ENCODE data around the gene PITX1. TPM values are rescaled to one million over a fixed set of nuclear protein-coding genes. Genes with fewer than 3 reads are reported as not detected.
A peak's percentile ranks its signal among the peaks of the same experiment; 100 is the strongest.

The PITX1 gene
- total and polyA plus RNA-seq, 11 donors: 0.03 to 0.39 TPM; not detected in 9

GRCh38 chr5:135008556-135008955 is 25.5 kb downstream of the PITX1 start:
- intact Hi-C loops (cut with DNase I): no loop called here
- TF ChIP-seq POLR2A (IDR thresholded peaks at IDR 0.05) (no peak), CTCF (IDR thresholded peaks at IDR 0.05) (no peak)
- H3K4me1 ChIP-seq: peaks cover 0 to 9% (median 0%) of the 10 kb centered on the region in 12 donors
- 91 to 95% (median 92%) methylated on average over 8 of the region's 8 CpGs for WGBS, 4 donors
- peak in 1 of 5 donors; percentile 6 for DNase-seq
- no peaks in the 10 kb centered on the region for H3K27me3 ChIP-seq
- no peak for ATAC-seq
- no peak overlapping the region for H3K4me3 ChIP-seq
- H3K27ac ChIP-seq: no peak overlapping the region
- H3K9me3 ChIP-seq: no peaks in the 10 kb centered on the region
- no peaks in the 10 kb centered on the region for H3K36me3 ChIP-seq

GRCh38 chr5:135007749-135008363 is 26.2 kb downstream of the PITX1 start:
- H3K27ac ChIP-seq: no peak overlapping the region
- no peak overlapping the region for H3K4me3 ChIP-seq
- H3K27me3 ChIP-seq: no peaks in the 10 kb centered on the region
- H3K4me1 ChIP-seq: peaks cover 0 to 2% (median 0%) of the 10 kb centered on the region in 12 donors
- ATAC-seq (no peak), DNase-seq (peak in 1 of 5 donors; percentile 8)
- 79 to 87% (median 83%) methylated on average over 9 to 11 of the region's 11 CpGs for WGBS, 4 donors
- no peak for TF ChIP-seq CTCF (IDR thresholded peaks at IDR 0.05)
- H3K36me3 ChIP-seq: no peaks in the 10 kb centered on the region
- H3K9me3 ChIP-seq: no peaks in the 10 kb centered on the region
- intact Hi-C loops (cut with DNase I): no loop called here

GRCh38 chr5:135007305-135007704 is 26.7 kb downstream of the PITX1 start:
- Histone ChIP-seq H3K27ac (no peak overlapping the region), H3K4me1 (no peaks in the 10 kb centered on the region), H3K36me3 (no peaks in the 10 kb centered on the region), H3K4me3 (no peak overlapping the region), H3K27me3 (no peaks in the 10 kb centered on the region), H3K9me3 (no peaks in the 10 kb centered on the region)
- WGBS, 4 donors: 91 to 94% (median 92%) methylated on average over 9 of the region's 9 CpGs
- intact Hi-C loops (cut with DNase I): no loop called here
- no peak for ATAC-seq
- TF ChIP-seq POLR2A (IDR thresholded peaks at IDR 0.05) (no peak), CTCF (IDR thresholded peaks at IDR 0.05) (no peak)
- DNase-seq: peak in 1 of 5 donors; percentile 8

GRCh38 chr5:135005076-135005475 is 29.0 kb downstream of the PITX1 start:
- intact Hi-C loops (cut with DNase I): no loop called here
- no peaks in the 10 kb centered on the region for H3K4me1 ChIP-seq
- no peaks in the 10 kb centered on the region for H3K27me3 ChIP-seq
- H3K9me3 ChIP-seq: no peaks in the 10 kb centered on the region
- H3K4me3 ChIP-seq: no peak overlapping the region
- no peak for ATAC-seq
- DNase-seq: peak in 1 of 5 donors; percentile 6
- H3K36me3 ChIP-seq: no peaks in the 10 kb centered on the region
- 67 to 97% (median 88%) methylated on average over 3 of the region's 3 CpGs for WGBS, 4 donors
- H3K27ac ChIP-seq: no peak overlapping the region
- TF ChIP-seq CTCF (IDR thresholded peaks at IDR 0.05) (no peak), POLR2A (IDR thresholded peaks at IDR 0.05) (no peak)
